ENCODE measurements around the gene RPS2.
"Not testable (repeated sequence)": the region's sequence is repeated elsewhere in the genome, so short reads cannot be mapped to it uniquely, and the experiment has no call there.

Gene RPS2

GRCh38 chr16:1962161-1963153 is 2.2 kb downstream of the RPS2 start:
- not testable (repeated sequence) for DNase-seq

- no peak for DNase-seq
These were observed 3.0 kb downstream of the RPS2 start for GRCh38 chr16:1961651-1962067.

GRCh38 chr16:1960665-1961630 is 3.7 kb downstream of the RPS2 start:
- DNase-seq, result peak; percentile 44

- peak; percentile 93 for DNase-seq
These were observed 5.2 kb downstream of the RPS2 start, which contains the start of gene NDUFB10 for GRCh38 chr16:1959269-1960039. Gene NDUFB10 (plus strand): TSS chr16:1959538. CDS start chr16:1959625, 87 bp downstream.

- DNase-seq, result no peak
These were observed 5.8 kb downstream of the RPS2 start for GRCh38 chr16:1958715-1959268.

GRCh38 chr16:1958143-1958491 is 6.5 kb downstream of the RPS2 start:
- not testable (repeated sequence) for DNase-seq

- DNase-seq, result not testable (repeated sequence)
These were observed 7.0 kb downstream of the RPS2 start for GRCh38 chr16:1957434-1958142.

- no peak for DNase-seq
These were observed 10.9 kb downstream of the RPS2 start for GRCh38 chr16:1953734-1954133.

GRCh38 chr16:1950559-1950958 is 14.1 kb downstream of the RPS2 start:
- DNase-seq, result no peak

GRCh38 chr16:1950047-1950446 is 14.6 kb downstream of the RPS2 start:
- no peak for DNase-seq

GRCh38 chr16:1949507-1949906 is 15.1 kb downstream of the RPS2 start:
- no peak for DNase-seq

GRCh38 chr16:1947369-1947670 is 17.3 kb downstream of the RPS2 start:
- no peak for DNase-seq

- DNase-seq, result no peak
These were observed 17.9 kb downstream of the RPS2 start for GRCh38 chr16:1946495-1947368.

- no peak for DNase-seq
These were observed 18.9 kb downstream of the RPS2 start for GRCh38 chr16:1945559-1946391.

GRCh38 chr16:1944612-1945199 is 19.9 kb downstream of the RPS2 start:
- DNase-seq, result no peak

- peak; percentile 98 for DNase-seq
These were observed 21.6 kb downstream of the RPS2 start, which contains the start of gene MSRB1 for GRCh38 chr16:1942810-1943726. Gene MSRB1 (minus strand): TSS chr16:1943199. CDS start chr16:1943156, 43 bp downstream.

GRCh38 chr16:1942047-1942809 is 22.4 kb downstream of the RPS2 start:
- no peak for DNase-seq
